Raji (cell line): ENCODE data around the gene ABCD3.

Source experiments
- POLR2A ChIP-seq: IDR thresholded peaks from 2 replicates; pipeline ENCODE4 v1.6.1; 2011; ENCODE audit warnings: low read depth, low read length, control low read depth; ENCODE audit not compliant: insufficient read depth

ABCD3 gene

GRCh38 chr1:94553323-94553730 is 135.1 kb downstream of the ABCD3 start:
- TF ChIP-seq POLR2A = no peak

- no peak for TF ChIP-seq POLR2A
Measured at GRCh38 chr1:94553931-94554330, 135.7 kb downstream of the ABCD3 start.

- no peak for TF ChIP-seq POLR2A
Measured at GRCh38 chr1:94554580-94554979, 136.4 kb downstream of the ABCD3 start.

GRCh38 chr1:94555091-94555490 is 136.9 kb downstream of the ABCD3 start:
- no peak for TF ChIP-seq POLR2A

- no peak for TF ChIP-seq POLR2A
Measured at GRCh38 chr1:94559921-94560320, 141.7 kb downstream of the ABCD3 start.

- TF ChIP-seq POLR2A = no peak
Measured at GRCh38 chr1:94560333-94560732, 142.1 kb downstream of the ABCD3 start.

- no peak for TF ChIP-seq POLR2A
Measured at GRCh38 chr1:94562519-94563260, 144.5 kb downstream of the ABCD3 start.

- no peak for TF ChIP-seq POLR2A
Measured at GRCh38 chr1:94565901-94566300, 147.7 kb downstream of the ABCD3 start.
